K562 (cell line): ENCODE data around the gene DLK2. TPM values are rescaled to one million over a fixed set of nuclear protein-coding genes. Genes with fewer than 3 reads are reported as not detected.
A peak's percentile ranks its signal among the peaks of the same experiment; 100 is the strongest.

Experiments used
- POLR2A ChIP-seq: fragments of 450-650 bp; conservative IDR thresholded peaks from 2 replicates; pipeline ENCODE4 v1.6.1; 2016
- ZSCAN32 ChIP-seq: fragments of 450-650 bp; formaldehyde crosslinking; IDR thresholded peaks from 2 replicates; pipeline ENCODE4 v1.4.0; 2020; ENCODE audit warnings: mild to moderate bottlenecking, moderate library complexity
- polyA plus RNA-seq, 8 experiments: library from polyadenylated mRNA; depleted of rRNA in 4 of 8; stranded (reverse) in 5 of 8; unstranded in 3 of 8; fragments of >200 nt; fragmentation: Nextera tagmentation in 2 of 8; fragmentation: Illumina TruSeq in 1 of 8; extraction: Ambion mirVana in 2 of 8; extraction: Trizol in 1 of 8; gene quantifications; 2 replicates each; pipeline versions ENCODE4 v1.2.1 to v1.2.3, GENCODE V29; 2011 to 2014; ENCODE audit warnings: inconsistent platforms in 1 of 8, missing spikeins in 1 of 8
- total RNA-seq, 7 experiments: library from RNA; depleted of rRNA in 6 of 7; stranded (reverse); fragments of >200 nt in 6 of 7; fragmentation: Illumina TruSeq in 2 of 7; extraction: Trizol in 2 of 7; gene quantifications; 2 replicates each; pipeline versions ENCODE4 v1.2.1 to v1.2.3, GENCODE V29; 2011 to 2021; ENCODE audit warnings: low replicate concordance in 1 of 7
- TF ChIP-seq, protein P1 (sequence below): fragments of 450-650 bp; formaldehyde crosslinking; IDR thresholded peaks from 2 replicates; pipeline ENCODE4 v1.4.0; 2022; ENCODE audit warnings: mild to moderate bottlenecking, moderate library complexity
- TF ChIP-seq, protein P2 (sequence below): fragments of 250-450 bp; sonication (Bioruptor Pico); IDR thresholded peaks from 2 replicates; pipeline ENCODE4 v1.4.0; 2020; ENCODE audit warnings: mild to moderate bottlenecking, moderate library complexity
- TF ChIP-seq, protein P3 (sequence below): fragments of 450-650 bp; IDR thresholded peaks from 2 replicates; pipeline ENCODE4 v1.6.1; 2016; ENCODE audit warnings: missing biosample characterization, missing genetic modification characterization

DLK2 gene
- total and polyA plus RNA-seq, 9 of the 15 experiments (the other 6 are each of a cell fraction or from before 2014, with no cell fraction given), result 0.11 to 0.53 (median 0.29) TPM; not detected in 3

DNA sequence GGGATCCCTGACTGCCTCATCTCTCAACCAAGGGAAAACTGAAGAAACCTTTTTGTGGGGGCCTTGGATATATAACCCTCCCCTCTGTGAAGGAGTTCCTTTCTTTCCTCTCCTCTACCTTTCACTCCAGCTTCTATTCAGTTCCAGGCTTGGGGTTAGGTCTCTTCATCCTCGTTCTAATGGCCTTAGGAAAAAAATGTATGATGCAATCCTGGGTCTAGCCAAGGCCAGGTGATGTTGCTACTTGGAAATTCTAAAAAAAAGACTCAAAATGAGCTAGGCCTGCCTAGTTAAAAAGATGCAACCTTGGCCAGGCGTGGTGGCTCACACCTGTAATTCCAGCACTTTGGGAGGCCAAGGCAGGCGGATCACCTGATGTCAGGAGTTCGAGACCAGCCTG, 20.4 kb downstream of the DLK2 start (continued):
- TF ChIP-seq, protein P1, sequence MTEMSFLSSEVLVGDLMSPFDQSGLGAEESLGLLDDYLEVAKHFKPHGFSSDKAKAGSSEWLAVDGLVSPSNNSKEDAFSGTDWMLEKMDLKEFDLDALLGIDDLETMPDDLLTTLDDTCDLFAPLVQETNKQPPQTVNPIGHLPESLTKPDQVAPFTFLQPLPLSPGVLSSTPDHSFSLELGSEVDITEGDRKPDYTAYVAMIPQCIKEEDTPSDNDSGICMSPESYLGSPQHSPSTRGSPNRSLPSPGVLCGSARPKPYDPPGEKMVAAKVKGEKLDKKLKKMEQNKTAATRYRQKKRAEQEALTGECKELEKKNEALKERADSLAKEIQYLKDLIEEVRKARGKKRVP, result peak; percentile 66; the same call in 1 of the 2 replicates
- TF ChIP-seq POLR2A (no peak), ZSCAN32 (CRISPR knock-in tag) (peak; percentile 67; the same call in 1 of the 2 replicates)
- TF ChIP-seq, protein P2, sequence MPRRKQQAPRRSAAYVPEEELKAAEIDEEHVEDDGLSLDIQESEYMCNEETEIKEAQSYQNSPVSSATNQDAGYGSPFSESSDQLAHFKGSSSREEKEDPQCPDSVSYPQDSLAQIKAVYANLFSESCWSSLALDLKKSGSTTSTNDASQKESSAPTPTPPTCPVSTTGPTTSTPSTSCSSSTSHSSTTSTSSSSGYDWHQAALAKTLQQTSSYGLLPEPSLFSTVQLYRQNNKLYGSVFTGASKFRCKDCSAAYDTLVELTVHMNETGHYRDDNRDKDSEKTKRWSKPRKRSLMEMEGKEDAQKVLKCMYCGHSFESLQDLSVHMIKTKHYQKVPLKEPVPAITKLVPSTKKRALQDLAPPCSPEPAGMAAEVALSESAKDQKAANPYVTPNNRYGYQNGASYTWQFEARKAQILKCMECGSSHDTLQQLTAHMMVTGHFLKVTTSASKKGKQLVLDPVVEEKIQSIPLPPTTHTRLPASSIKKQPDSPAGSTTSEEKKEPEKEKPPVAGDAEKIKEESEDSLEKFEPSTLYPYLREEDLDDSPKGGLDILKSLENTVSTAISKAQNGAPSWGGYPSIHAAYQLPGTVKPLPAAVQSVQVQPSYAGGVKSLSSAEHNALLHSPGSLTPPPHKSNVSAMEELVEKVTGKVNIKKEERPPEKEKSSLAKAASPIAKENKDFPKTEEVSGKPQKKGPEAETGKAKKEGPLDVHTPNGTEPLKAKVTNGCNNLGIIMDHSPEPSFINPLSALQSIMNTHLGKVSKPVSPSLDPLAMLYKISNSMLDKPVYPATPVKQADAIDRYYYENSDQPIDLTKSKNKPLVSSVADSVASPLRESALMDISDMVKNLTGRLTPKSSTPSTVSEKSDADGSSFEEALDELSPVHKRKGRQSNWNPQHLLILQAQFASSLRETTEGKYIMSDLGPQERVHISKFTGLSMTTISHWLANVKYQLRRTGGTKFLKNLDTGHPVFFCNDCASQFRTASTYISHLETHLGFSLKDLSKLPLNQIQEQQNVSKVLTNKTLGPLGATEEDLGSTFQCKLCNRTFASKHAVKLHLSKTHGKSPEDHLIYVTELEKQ (CRISPR knock-in tag), result no peak
- TF ChIP-seq, protein P3, sequence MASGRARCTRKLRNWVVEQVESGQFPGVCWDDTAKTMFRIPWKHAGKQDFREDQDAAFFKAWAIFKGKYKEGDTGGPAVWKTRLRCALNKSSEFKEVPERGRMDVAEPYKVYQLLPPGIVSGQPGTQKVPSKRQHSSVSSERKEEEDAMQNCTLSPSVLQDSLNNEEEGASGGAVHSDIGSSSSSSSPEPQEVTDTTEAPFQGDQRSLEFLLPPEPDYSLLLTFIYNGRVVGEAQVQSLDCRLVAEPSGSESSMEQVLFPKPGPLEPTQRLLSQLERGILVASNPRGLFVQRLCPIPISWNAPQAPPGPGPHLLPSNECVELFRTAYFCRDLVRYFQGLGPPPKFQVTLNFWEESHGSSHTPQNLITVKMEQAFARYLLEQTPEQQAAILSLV (tag), result 0 out of 2 replicates have a peak, but pooled peaks have one; percentile 45
